Measurements from ENCODE around the gene PIP4K2A.
"Not testable (repeated sequence)": the region's sequence is repeated elsewhere in the genome, so short reads cannot be mapped to it uniquely, and the experiment has no call there.

The PIP4K2A gene

DNA sequence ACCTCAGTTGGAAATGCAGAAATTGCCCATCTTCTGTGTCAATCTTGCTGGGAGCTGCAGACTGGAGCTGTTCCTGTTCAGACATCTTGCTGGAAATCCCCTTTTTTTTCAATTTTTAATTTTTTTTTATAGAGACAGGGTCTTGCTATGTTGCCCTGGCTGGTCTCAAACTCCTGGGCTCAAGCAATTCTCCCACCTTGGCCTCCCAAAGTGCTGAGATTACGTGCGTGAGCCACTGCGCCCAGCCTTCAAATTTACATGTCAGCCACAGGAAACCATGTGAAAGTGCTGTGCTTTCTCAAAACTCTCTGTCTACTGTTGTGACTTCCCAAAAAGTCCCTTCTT, 200.0 kb downstream of the PIP4K2A start:
- DNase-seq (ENCODE audit: low read depth) = not testable (repeated sequence)

DNA sequence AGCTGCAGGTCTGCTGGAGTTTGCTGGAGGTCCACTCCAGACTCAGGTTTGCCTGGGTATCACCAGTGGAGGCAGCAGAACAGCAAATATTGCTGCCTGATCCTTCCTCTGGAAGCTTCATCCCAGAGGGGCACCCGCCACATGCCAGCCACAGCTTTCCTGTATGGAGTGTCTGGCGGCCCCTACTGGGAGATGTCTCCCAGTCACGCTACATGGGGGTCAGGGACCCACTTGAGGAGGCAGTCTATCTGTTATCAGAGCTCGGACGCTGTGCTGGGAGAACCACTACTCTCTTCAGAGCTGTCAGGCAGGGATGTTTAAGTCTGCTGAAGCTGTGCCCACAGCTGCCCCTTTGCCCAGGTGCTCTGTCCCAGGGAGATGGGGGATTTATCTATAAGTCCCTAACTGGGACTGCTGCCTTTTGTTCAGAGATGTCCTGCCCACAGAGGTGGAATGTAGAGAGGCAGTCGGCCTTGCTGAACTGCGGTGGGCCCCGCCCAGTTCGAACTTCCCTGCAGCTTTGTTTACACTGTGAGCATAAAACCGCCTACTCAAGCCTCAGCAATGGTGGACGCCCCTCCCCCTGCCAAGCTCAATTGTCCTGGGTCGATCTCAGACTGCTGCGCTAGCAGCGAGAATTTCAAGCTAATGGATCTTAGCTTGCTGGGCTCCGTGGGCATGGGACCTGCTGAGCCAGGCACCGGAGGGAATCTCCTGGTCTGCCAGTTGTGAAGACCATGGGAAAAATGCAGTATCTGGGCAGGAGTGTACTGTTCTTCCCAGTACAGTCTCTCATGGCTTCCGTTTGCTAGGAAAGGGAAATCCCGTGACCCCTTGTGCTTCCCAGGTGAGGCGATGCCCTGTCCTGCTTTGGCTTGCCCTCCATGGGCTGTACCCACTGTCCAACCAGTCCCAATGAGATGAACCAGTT, 200.6 kb downstream of the PIP4K2A start:
- peak; percentile 15 for DNase-seq (ENCODE audit: low read depth)

DNA sequence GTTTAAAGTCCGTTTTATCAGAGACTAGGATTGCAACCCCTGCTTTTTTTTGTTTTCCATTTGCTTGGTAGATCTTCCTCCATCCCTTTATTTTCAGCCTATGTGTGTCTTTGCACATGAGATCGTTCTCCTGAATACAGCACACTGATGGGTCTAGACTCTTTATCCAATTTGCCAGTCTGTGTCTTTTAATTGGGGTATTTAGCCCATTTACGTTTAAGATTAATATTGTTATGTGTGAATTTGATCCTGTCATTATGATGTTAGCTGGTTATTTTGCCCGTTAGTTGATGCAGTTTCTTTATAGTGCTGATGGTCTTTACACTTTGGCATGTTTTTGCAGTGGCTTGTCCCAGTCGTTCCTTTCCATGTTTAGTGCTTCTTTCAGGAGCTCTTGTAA, 202.4 kb downstream of the PIP4K2A start:
- DNase-seq (ENCODE audit: low read depth) = not testable (repeated sequence)

DNA sequence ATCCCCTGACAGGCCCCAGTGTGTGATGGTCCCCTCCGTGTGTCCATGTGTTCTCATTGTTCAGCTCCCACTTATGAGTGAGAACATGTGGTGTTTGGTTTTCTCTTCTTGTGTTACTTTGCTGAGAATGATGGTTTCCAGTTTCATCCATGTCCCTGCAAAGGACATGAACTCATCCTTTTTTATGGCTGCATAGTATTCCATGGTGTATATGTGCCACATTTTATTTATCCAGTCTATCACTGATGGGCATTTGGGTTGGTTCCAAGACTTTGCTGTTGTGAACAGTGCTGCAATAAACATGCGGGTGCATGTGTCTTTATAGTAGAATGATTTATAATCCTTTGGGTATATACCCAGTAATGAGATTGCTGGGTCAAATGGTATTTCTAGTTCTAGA, 206.2 kb downstream of the PIP4K2A start:
- not testable (repeated sequence) for DNase-seq (ENCODE audit: low read depth)

DNA sequence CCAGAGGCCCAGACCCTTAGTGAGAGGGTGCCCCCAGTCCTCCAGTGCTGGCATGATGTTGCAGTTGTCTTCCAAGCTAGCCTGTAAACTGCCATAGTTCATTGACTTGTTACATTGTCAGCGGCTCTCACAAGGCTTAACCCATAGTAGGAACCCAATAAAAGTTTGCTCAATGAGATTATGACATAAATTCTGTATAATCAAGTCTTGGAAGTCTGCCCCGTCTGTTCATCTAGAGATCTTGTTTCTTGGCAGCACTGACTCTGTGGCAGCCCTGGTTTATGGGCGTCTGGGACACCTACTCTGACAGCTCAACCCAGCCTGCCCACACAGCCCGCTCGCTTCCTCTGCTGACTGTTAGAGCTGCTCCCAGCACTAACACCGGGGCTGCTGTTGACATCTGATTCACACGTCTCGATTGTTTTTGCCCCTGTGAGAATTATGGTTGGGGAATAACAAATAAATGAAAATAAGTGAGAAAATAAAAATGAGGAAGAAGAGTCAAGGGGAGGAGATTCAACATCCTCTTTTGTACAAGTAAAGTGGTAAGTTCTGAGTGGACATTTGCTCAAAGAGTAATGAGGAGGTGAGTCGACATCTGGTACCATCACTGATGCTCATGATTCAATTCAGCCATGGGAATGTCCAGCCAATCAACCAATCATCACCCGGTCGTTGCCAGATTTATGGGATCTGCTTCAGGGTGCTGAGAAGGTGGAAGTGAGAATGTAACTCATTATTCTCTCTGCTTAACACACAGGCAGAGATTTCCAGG, 208.3 kb downstream of the PIP4K2A start:
- DNase-seq (ENCODE audit: low read depth) = peak; percentile 21

DNA sequence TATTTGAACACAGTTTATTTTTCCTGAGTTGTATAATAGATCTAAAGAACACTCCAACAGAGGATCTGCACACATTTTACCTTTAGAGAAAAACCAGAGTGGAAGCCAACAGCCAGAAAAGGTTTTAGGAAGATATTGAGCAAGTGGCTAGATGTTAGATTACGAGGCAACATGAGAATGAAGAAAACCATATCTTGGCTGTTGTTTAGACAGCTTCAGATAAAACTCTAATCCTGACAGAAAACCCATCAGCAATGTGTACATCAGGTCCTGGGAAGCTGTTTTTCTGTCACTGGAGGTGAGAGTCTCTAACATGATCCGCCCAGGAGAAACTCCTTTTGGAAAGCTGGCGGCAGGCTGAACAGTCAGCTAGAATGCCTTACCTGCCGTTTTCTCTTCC, 209.6 kb downstream of the PIP4K2A start:
- no peak for DNase-seq (ENCODE audit: low read depth)

DNA sequence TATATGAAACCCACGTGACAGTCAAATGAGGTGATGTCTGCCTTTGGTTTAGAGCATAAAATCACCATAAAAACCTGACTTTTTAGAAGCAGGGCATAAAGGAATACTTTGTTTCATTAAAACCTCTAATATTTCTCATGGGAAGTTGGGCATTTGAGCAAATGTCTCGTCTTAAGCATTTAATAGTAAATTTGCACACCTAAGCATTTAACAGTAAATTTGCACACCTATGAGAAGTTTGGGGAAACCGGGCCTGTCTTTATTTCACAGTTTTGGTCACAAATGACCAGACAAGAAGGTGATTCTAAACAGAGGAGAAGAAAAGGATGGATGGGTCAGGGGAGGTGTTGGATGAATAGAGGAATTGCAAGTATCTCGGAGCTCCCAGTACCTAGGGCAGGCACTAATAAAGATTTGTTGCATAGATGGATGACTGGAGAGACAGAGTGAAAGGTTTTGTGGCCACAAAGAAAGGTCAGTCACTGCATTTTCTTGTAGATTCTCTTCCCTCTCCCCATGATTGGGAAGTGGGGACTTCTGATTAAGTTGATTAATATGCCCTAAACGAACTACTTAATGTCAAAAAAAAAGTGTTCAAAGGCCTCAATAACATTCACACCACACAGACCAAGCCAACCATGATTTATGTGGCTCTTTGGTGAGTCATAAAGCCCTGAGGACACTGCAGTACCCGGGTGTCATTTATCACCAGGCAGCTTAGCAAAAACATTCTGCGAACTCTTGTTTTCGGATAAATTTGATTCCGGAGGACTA, 210.9 kb downstream of the PIP4K2A start:
- peak; percentile 4 for DNase-seq (ENCODE audit: low read depth)

DNA sequence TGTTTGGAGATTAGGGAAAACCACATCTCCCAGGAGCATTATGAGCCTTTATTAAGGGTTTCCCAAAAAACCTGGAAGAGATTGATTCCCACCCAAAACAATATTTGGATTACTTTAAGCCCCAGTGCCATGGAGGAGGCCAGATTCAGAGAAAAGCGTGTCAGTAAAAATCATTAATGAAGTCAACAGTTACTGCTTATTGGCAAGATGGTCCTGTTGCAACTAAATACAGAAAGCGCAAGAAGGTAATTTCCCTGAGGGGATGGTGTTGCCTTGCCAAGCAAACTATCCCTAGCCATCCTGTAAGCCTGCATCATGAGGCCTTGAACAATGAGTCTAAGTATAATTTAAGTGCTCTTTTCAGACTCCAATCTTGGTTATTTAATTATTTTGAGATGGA, 212.5 kb downstream of the PIP4K2A start:
- DNase-seq (ENCODE audit: low read depth) = no peak

DNA sequence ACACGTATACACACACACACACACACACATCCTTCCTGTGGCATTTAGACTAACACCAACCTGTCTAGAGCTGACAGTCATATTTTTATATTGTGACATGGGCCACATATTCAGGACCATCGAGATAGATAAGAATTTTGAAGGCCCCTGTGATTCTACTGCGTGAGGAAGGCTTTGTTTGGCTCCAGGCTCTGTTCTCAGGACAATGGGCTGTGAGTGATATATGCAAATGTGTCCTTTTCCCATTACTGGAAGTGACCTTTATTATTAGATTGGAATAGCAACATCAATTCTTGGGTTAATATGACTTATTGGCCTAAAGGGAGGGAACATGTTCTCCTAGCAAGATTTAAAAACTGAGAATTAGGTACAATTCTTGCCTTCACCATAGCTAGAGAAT, 213.0 kb downstream of the PIP4K2A start:
- DNase-seq (ENCODE audit: low read depth) = no peak

DNA sequence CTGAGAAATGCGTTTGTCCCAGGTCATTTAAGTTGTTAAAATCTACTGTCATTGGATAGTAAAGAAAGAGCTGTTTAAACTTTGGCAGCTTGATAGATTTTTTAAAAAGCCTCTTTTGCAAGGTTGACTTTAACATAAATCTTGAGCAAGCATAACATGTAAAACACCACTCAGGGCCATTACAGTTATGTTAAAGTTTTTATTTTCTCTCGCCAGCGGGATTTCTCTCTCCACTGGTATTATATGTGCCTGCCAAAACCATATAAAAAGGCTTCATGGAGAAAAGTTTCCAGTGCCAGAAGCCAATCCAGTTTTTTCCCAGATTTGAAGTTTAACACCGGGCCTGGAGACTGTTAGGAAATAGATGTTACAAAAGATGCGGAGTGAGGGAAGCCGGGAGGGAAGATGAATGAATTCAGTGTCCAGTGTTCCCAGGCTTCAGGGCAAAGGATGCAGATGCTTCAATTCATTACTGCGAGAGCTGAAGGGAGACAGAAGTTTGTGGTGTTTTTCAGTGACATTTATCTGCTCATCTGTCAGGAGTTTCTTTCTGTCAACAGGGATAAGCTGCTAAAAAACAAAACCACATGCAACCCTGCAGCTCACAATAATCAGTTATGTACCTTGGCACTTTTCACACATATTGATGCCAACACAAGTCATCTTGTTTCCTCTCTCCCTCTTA, 213.6 kb downstream of the PIP4K2A start:
- no peak for DNase-seq (ENCODE audit: low read depth)

DNA sequence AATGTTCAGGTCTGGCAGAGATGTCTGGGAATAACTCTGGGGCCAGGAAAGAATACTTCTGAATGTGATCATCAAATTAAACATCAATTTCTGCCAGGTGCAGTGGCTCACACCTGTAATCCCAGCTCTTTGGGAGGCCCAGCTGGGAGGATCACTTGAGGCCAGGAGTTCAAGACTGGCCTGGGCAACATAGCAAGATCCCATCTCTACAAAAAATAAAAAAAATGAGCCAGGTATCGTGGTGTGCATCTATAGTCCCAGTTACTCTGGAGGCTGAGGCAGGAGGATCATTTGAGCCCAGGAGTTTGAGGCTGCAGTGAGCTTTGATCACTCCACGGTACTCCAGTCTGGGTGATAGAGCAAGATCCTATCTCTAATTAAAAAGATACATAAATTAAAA, 214.4 kb downstream of the PIP4K2A start:
- not testable (repeated sequence) for DNase-seq (ENCODE audit: low read depth)

DNA sequence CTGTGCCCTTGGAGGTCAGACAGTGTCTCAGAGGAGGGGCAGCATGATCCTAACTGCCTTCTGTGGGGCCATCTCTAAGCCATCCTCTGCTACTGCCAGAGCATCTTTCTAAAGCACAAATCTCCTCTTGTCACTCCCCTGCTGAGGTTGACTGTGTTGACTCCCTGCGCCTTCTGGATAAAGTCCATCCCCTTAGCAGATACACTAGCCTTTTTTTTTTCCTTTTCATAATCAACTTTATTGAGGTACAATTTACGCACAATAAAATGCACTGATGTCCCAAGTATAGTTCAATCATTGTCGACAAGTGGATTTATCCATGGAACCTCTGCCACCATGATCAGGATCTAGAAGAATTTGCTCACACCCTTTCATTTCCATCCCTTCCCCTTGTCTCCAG, 219.0 kb downstream of the PIP4K2A start:
- no peak for DNase-seq (ENCODE audit: low read depth)

DNA sequence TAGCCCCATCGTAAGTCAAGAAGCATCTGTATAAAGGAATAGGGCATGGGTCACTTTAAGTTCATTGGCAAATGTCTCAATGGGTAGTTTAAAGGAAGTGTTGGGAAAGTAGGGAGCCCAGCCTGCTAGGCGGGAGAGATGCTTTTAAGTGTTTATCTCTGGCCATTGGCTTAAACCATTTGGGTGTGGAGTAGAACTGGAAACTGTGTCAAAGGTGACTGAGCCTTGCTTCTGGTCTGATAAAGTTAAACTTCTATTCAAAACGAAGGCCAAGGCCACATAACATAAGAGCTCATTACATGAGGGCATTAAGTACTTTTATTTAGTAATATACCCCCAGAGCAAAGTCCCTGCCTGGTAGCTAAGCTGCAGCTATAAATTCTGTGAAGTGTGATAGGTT, 220.4 kb downstream of the PIP4K2A start:
- no peak for DNase-seq (ENCODE audit: low read depth)

DNA sequence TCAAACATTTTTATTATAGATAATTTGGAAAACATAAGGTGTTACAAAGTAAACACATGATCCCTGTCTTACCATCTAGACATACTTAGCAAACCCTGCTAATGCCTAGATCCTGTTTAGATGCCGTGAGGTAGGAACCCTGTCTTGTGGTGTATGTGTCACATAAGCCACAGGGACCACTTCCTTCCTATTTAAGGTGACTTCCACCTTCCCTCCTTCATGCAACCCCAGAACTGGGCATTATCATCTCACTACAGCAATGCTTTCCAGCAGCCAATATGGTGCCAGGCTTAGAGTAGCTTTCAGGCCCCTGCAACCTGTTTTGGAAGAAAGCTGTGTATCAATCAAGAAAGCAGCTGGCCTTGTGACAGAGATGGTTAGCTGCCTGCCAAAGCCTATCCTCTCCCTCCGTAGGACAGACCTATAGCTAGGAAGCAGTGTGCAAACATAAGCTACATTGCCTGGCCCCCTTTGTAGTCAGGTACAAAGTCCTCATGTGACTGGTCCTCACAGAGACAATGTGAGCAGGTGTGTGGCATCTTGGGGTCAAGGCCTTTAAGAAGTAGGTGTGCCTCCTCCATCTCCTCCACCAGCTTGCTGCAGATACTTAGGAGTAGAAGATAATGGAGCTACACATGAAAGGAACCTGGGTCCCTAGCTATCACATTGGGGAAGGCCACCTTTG, 222.3 kb downstream of the PIP4K2A start:
- DNase-seq (ENCODE audit: low read depth) = no peak

DNA sequence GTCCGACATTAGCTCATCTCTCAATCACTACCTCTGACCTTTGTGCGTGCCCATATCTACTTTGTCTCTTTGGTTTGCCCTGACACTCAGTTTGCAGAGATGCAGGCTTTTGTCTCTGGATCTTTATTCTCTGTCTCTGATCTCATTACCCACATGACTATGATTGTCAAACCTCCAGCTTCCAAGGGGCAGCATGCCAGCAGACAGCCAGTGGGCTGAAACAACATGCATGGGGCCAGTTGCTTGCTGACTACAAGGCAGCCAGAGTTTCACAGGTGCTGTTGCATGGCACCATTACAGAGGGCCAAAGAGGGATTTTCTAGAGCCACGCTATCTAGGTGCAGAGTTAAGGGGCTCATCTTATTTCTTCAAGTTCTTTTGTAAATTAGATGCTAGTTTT, 222.9 kb downstream of the PIP4K2A start:
- DNase-seq (ENCODE audit: low read depth) = no peak

DNA sequence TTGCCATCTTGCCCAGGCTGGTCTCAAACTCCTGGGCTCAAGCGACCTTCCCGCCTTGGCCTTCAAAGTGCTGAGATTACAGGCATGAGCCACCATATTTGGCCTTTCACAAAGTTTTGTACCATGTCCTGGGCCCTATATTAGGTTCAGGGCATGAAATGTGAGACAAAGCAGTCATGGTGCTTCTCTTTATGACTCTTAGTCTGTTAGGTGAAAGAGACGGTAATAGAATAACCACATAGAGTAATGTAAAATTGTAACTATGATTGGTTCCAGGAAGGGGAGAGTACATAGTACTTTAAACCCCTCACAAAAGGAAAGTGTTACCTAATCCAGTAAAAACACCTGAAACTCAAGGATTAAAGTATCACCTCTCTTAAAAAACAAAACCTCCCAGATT, 224.4 kb downstream of the PIP4K2A start:
- DNase-seq (ENCODE audit: low read depth) = no peak

DNA sequence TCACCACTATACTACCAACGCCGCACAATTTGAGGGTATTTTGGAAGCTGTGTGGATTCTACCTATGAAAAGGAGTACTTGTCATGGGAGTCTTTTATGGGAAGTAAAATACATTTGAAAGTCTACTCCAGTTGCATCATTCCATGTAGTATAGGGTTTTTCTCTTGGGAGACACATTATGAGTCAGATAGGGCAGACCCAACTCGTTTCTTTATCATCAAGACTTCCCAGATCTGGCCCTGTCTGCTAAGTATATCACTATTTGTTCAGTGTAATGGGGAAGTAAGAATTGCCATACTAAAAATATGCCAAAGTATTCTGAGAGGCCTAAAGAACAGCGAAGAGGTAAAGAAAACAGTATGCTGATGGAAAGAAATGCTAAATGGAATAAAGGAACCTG, 224.9 kb downstream of the PIP4K2A start:
- no peak for DNase-seq (ENCODE audit: low read depth)

DNA sequence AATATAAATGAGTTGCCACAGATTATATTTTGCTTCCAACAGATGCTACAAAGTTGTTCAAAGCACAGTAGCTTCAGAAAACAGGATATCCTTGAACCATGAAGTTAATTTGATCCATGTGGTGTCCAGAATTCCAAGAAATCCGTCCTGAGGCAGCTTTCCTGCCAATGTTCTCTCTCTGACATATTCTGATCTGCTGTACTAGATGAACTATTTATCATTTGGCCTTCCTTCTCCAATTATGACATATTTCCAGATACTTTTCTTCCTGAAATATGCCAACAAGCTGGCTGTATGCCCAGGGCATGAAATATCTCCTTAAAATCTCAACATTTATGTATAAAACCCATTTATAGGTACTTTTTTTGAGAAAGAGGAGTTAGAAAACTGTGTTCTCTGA, 227.9 kb downstream of the PIP4K2A start:
- DNase-seq (ENCODE audit: low read depth) = peak; percentile 3
